Activated T-cell treated with anti-CD3 and anti-CD28 coated beads, Interleukin-2, amount 50 U/mL, for 48 hours (primary cell): Measurements from ENCODE around the gene APOH.
"Not testable (repeated sequence)": the region's sequence is repeated elsewhere in the genome, so short reads cannot be mapped to it uniquely, and the experiment has no call there.

Experiments used
- DNase-seq, 2 experiments: peaks; one replicate each; pipeline ENCODE4 v3.0.0-alpha.2; 2020

The APOH gene

GRCh38 chr17:66228887-66229782, at the start of gene APOH:
APOH (minus strand) TSS chr17:66229415; CDS start chr17:66229379, 36 bp downstream.
- DNase-seq, result no peak

- no peak for DNase-seq
Measured at GRCh38 chr17:66277191-66277590, 48.0 kb upstream of the APOH start.

- no peak for DNase-seq
Measured at GRCh38 chr17:66276328-66276937, 47.2 kb upstream of the APOH start.

DNA sequence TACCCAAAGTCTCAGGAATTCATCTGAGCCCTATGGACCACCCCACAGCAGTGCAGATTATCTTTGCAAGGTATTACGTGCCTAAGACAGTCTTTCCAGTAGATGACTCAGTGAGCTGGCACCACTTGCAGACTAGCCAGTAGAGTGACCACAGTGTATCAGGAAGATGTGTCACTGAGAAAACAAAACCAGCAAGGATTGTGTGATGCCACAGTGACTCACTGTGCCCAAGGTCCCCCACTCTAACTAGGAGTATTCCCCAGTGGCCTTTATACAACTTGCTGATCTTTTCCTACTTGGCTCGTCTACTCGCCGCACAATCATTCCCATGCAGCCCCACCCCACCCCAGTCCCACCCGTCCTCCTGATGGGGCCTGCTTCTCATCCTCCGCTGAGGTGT, 46.4 kb upstream of the APOH start:
- no peak for DNase-seq

- DNase-seq, result no peak
Measured at GRCh38 chr17:66273586-66273848, 44.3 kb upstream of the APOH start.

DNA sequence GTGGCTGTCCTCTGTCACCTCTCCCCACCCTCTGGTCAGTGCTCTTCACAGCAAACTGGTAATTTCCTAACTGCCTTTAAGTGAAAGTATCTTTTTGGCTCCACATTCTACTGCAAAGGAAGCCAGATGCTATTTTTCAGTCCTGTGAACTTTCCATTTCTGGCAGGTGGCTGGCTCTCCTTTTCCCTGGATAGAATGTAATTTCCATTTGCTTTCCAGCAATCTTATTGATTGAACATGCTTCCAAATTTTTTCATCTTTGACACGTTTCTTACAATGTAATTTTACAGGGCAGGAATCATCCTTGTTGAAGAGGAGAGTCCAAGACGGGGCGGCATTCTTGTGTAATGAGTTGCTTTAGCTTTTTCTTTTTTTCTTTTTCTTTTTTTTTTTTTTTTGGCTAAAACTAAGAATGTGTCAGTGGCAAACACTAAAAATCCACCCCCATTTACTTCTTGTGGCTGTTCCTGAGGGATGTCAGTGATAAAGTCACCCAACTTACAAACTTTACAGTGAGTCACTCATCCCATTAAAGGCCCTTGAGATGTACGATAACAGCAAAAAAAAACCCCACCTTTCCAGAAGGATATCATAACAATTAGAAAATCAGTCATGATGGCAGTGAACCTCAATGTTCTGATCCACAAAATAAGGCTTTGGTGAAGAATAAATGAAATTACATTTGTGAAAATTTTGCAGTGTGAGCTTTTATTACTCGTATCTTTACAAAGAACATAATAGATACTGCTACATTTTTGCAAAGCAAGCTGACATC, 43.8 kb upstream of the APOH start:
- DNase-seq, result no peak

GRCh38 chr17:66271512-66271911, 42.3 kb upstream of the APOH start:
- no peak for DNase-seq

GRCh38 chr17:66270106-66270505, 40.9 kb upstream of the APOH start:
- no peak for DNase-seq

GRCh38 chr17:66268247-66268927, 39.2 kb upstream of the APOH start:
- no peak for DNase-seq

DNA sequence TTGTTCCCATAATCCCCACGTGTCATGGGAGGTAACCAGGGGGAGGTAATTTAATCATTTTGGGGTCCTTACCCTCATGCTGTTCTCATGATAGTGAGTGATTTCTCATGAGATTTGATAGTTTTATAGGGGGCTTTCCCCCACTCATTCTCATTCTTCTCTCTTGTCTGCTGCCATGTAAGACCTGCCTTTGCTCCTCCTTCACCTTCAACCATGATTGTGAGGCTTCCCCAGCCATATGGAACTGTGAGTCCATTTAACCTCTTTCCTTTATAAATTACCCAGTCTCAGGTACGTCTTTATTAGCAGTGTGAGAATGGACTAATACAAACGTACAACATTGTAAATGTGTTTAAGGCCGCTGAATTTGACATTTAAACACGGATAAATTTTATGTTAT, 35.5 kb upstream of the APOH start:
- DNase-seq, result no peak

GRCh38 chr17:66262767-66263166, 33.6 kb upstream of the APOH start:
- DNase-seq, result no peak

GRCh38 chr17:66260688-66261087, 31.5 kb upstream of the APOH start:
- no peak for DNase-seq

DNA sequence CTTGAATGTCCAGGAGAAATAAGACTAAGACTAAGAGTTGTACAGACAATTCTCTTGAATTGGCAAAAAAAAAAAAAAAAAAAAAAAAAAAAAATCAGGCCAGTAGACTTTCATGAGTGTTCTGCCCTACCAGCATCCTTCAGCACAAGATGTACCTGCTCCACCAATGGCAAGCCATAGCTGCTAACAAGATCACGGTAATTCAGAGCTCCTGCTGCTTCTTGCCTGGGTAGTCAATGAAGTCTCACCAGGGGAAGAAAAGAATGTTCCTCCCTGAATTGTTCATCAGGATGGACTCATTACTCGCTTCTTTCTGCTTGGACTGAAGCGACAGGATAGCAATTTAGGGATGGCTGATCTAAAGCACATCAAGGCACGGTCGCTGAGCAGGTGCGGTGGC, 31.1 kb upstream of the APOH start:
- DNase-seq, result no peak

DNA sequence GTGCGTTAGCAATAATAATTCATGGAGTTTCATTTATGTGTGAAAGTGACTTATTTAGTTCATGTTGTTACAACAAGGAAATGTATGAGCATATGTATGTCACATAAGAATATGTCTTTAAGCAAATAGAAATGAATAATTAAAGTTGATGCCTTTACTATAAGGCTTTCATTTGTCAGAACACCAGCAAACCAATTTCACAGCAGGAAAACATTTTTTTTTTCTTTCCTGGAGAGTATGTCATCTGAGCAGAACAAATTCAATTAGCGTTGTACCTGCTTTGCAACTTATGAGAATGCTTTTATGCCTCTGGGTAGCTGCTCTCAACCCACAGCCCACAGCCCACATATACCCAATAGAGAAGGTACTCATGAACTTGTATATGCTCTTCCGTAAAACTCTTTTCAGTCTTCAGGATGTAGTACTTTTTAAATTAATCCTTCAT, 26.3 kb upstream of the APOH start:
- DNase-seq, result peak in 1 of 2 experiments; percentile 26

GRCh38 chr17:66255112-66255511, 25.9 kb upstream of the APOH start:
- no peak for DNase-seq

DNA sequence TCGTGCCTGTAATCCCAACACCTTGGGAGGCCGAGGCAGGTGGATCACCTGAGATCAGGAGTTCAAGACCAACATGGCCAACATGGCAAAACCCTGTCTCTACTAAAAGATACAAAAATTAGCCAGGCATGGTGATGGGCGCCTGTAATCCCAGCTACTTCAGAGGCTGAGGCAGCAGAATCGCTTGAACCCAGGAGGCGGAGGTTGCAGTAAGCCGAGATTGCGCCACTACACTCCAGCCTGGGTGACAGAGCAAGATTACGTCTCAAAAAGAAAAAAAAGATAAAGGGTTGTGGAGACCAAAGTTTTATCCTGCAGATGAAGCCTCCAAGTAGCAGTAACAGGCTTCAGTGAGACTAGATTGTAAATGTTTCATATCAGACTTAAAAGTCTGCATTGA, 24.2 kb upstream of the APOH start:
- not testable (repeated sequence) for DNase-seq

GRCh38 chr17:66250686-66251085, 21.5 kb upstream of the APOH start:
- no peak for DNase-seq

DNA sequence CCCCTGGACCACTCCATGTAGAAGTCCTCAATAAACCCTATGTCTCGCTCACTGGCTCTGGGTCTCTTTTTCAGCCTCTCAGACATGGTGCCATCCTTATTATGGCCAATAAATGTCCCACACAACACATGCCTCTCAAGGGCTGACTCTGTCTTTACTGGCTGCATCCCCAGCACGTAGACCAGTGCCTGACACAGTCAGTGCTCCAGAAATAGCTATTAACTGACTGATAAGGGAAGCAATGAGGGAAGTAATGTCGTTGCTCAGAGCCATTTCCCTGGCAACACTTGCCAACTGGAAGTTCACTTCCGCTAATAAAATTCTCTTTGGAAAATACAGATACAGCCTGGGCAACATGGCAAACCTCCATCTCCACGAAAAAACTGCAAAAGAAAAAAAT, 19.1 kb upstream of the APOH start:
- no peak for DNase-seq

GRCh38 chr17:66241839-66242238, 12.6 kb upstream of the APOH start:
- no peak for DNase-seq

DNA sequence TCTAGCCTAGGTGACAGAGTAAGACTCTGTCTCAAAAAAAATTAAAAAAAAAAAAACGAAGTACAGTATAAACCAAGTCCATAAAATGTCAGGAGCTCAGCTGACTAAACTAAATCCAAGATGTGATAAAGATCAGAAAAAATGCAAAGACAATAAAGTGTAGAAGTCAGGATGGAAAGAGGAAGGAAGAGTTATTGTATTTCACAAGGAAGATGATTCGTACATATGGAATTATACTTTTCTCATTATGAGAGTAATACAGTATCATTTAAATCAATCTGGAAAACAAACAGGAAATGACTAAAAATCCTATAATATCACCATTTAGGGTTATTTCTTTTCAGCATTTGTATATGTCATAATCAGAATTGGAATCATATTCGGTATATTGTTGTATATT, 11.4 kb upstream of the APOH start:
- DNase-seq, result no peak

GRCh38 chr17:66240013-66240412, 10.8 kb upstream of the APOH start:
- DNase-seq, result no peak

- no peak for DNase-seq
Measured at GRCh38 chr17:66235377-66235994, 6.3 kb upstream of the APOH start.

- no peak for DNase-seq
Measured at GRCh38 chr17:66234611-66235010, 5.4 kb upstream of the APOH start.
